HepG2 (cell line): ENCODE data around the gene ALOX15. TPM values are rescaled to one million over a fixed set of nuclear protein-coding genes. Genes with fewer than 3 reads are reported as not detected.
"Not testable (repeated sequence)": the region's sequence is repeated elsewhere in the genome, so short reads cannot be mapped to it uniquely, and the experiment has no call there.

ENCODE experiments used
- ATAC-seq: fragments of 200-7000 bp; cut with Tn5 transposase; 3 replicates; pipeline ENCODE4 v1.9.1; 2020; ENCODE audit warnings: mild to moderate bottlenecking, moderate library complexity
- BruUV-seq: library from RNA; stranded (reverse); fragments of 400-500 nt; replicated peaks from 2 replicates; lab custom pipeline; 2021; lab: Mats Ljungman, UMichigan
- CTCF ChIA-PET: fragments of 300-600 bp; formaldehyde crosslinking; extraction: SDS; loops from one replicate; lab custom pipeline; 2021; ENCODE audit warnings: low total read pairs, inconsistent platforms, low intra/inter-chr PET ratio; lab: Yijun Ruan, JAX
- POLR2A ChIA-PET: fragments of 350-600 bp; sonication (Branson Sonifier 250); formaldehyde crosslinking; loops from one replicate; lab custom pipeline; 2020; ENCODE audit warnings: antibody characterized with exemption, inconsistent platforms; lab: Yijun Ruan, JAX
- DNase-seq: peaks from one replicate; pipeline ENCODE4 v3.0.0-alpha.2; 2015; ENCODE audit warnings: low spot score
- FAIRE-seq: peaks from 3 replicates; lab custom pipeline; 2011; peaks lifted over from hg19 to GRCh38; lab: Jason Lieb, UNC
- H2AFZ ChIP-seq: one replicate; pipeline ENCODE4 v1.6.1; 2011; ENCODE audit warnings: low read length, inconsistent platforms
- H3K27ac ChIP-seq: fragments of 300-600 bp; 3 replicates; pipeline ENCODE4 v1.8.0; 2011; ENCODE audit warnings: mixed run types, mild to moderate bottlenecking, mixed read lengths, low read length, inconsistent platforms; ENCODE audit not compliant: insufficient read depth; ENCODE audit errors: extremely low read length
- H3K27me3 ChIP-seq, 2 experiments: fragments of 200-600 bp in 1 of 2; 2 replicates in 1 of 2; 3 replicates in 1 of 2; pipeline versions ENCODE4 v1.6.0 to v1.8.0; 2011; ENCODE audit warnings: low read length in 2 of 2, mild to moderate bottlenecking in 2 of 2, moderate library complexity in 2 of 2, inconsistent platforms in 1 of 2; ENCODE audit not compliant: insufficient read depth in 2 of 2, control insufficient read depth in 1 of 2
- H3K36me3 ChIP-seq, 2 experiments: fragments of 200-600 bp in 1 of 2; replicated peaks in 1 of 2; 2 replicates in 1 of 2; 3 replicates in 1 of 2; pipeline versions ENCODE4 v1.5.1 to v1.8.0; 2011; ENCODE audit warnings: low read length in 2 of 2, inconsistent platforms in 1 of 2; ENCODE audit not compliant: insufficient read depth in 2 of 2, control insufficient read depth in 1 of 2
- H3K4me1 ChIP-seq: 2 replicates; pipeline ENCODE4 v1.5.1; 2012; ENCODE audit warnings: low read length, inconsistent platforms; ENCODE audit not compliant: insufficient read depth
- H3K4me2 ChIP-seq: 2 replicates; pipeline ENCODE4 v1.6.0; 2011; ENCODE audit warnings: low read depth, low read length, inconsistent platforms
- H3K4me3 ChIP-seq, 3 experiments: fragments of 200-600 bp in 1 of 3; sonication (generic), shearing (Covaris generic) in 1 of 3; replicated peaks in 1 of 3; 2 replicates each; pipeline ENCODE4 v1.5.1; 2011 to 2016; ENCODE audit warnings: low read length in 3 of 3, inconsistent platforms in 2 of 3, low read depth in 2 of 3, mild to moderate bottlenecking in 2 of 3, control low read depth in 1 of 3, mixed read lengths in 1 of 3; ENCODE audit not compliant: insufficient read depth in 1 of 3
- H3K79me2 ChIP-seq: one replicate; pipeline ENCODE4 v1.6.1; 2011; ENCODE audit warnings: low read length, inconsistent platforms; ENCODE audit not compliant: insufficient read depth
- H3K9ac ChIP-seq: 2 replicates; pipeline ENCODE4 v1.6.0; 2011; ENCODE audit warnings: mild to moderate bottlenecking, low read depth, low read length, inconsistent platforms; ENCODE audit not compliant: insufficient read depth
- H3K9me3 ChIP-seq: 2 replicates; pipeline ENCODE4 v1.5.1; 2012; ENCODE audit warnings: mild to moderate bottlenecking, low read length
- H4K20me1 ChIP-seq: 2 replicates; pipeline ENCODE4 v1.6.0; 2011; ENCODE audit warnings: inconsistent platforms, mild to moderate bottlenecking, low read length, moderate library complexity; ENCODE audit not compliant: insufficient read depth
- BCLAF1 ChIP-seq: fragments of 450-650 bp; IDR thresholded peaks from 2 replicates; pipeline ENCODE4 v1.6.1; 2017; ENCODE audit warnings: mild to moderate bottlenecking
- CHCHD3 ChIP-seq: sonication (generic); formaldehyde crosslinking; IDR thresholded peaks from 2 replicates; pipeline ENCODE4 v1.8.0; 2022; ENCODE audit warnings: mild to moderate bottlenecking, missing genetic modification reagents, moderate library complexity
- ELF4 ChIP-seq: sonication (generic); formaldehyde crosslinking; IDR thresholded peaks from 2 replicates; pipeline ENCODE4 v1.5.0; 2020; ENCODE audit warnings: missing genetic modification reagents, mild to moderate bottlenecking, moderate library complexity, borderline replicate concordance
- FOSL2 ChIP-seq: sonication (generic); formaldehyde crosslinking; IDR thresholded peaks from 2 replicates; pipeline ENCODE4 v1.4.0; 2020; ENCODE audit warnings: missing genetic modification reagents
- HOXA7 ChIP-seq: sonication (generic); formaldehyde crosslinking; IDR thresholded peaks from 2 replicates; pipeline ENCODE4 v1.8.1; 2022; ENCODE audit warnings: mild to moderate bottlenecking, missing genetic modification reagents, moderate library complexity
- KAT7 ChIP-seq: IDR thresholded peaks from 2 replicates; pipeline ENCODE4 v1.6.1; 2018; ENCODE audit warnings: borderline replicate concordance, missing compliant biosample characterization
- NFE2L2 ChIP-seq: fragments of 150-350 bp; IDR thresholded peaks from 2 replicates; pipeline ENCODE4 v1.6.1; 2014; ENCODE audit warnings: low read length
- WGBS: methylation state at CpG from one replicate; pipeline ENCODE4 v1.1.6; 2017; ENCODE audit warnings: low lambda C conversion rate; 5-methylcytosine and 5-hydroxymethylcytosine counted together
- in situ Hi-C: cut with HindIII; loops from 2 replicates; pipeline ENCODE4 v1.10.0; 2017; ENCODE audit warnings: low pct_unique_long_range_greater_than_20kb; ENCODE audit not compliant: extremely low pct_ligation_motif_present
- intact Hi-C: fragments of 100-400 bp; cut with micrococcal nuclease; formaldehyde crosslinking; loops from one replicate; pipeline ENCODE4 v1.10.0; 2022; ENCODE audit not compliant: unreplicated experiment
- polyA plus RNA-seq, 8 experiments: library from polyadenylated mRNA; depleted of rRNA in 3 of 8; stranded (reverse) in 7 of 8; unstranded in 1 of 8; fragments of >200 nt; fragmentation: Illumina TruSeq in 4 of 8; extraction: Trizol in 4 of 8; gene quantifications; 2 replicates each; pipeline versions ENCODE4 v1.2.1 to v1.2.3, GENCODE V29; 2011 to 2016; ENCODE audit warnings: low read depth in 4 of 8, missing spikeins in 1 of 8, mixed read lengths in 1 of 8; ENCODE audit not compliant: insufficient read depth in 1 of 8
- total RNA-seq, 5 experiments: library from RNA; depleted of rRNA; stranded (reverse); fragments of >200 nt; fragmentation: Illumina TruSeq; extraction: Trizol; gene quantifications; 2 replicates each; pipeline ENCODE4 v1.2.3, GENCODE V29; 2016; ENCODE audit warnings: low read depth in 1 of 5

Gene ALOX15
- total and polyA plus RNA-seq, 2 of the 13 experiments (the other 11 are each of a cell fraction or from before 2014, with no cell fraction given), result 0.04 TPM; not detected in 1

- in situ Hi-C loops, H3K27ac ChIP-seq, H3K9me3 ChIP-seq, H3K9ac ChIP-seq, BruUV-seq, H4K20me1 ChIP-seq, DNase-seq, CTCF ChIA-PET, intact Hi-C loops, H3K4me3 ChIP-seq, ATAC-seq, POLR2A ChIA-PET, H2AFZ ChIP-seq, H3K27me3 ChIP-seq, H3K4me2 ChIP-seq, FAIRE-seq: not testable (repeated sequence)
- Histone ChIP-seq H3K79me2 (peaks cover 12% of the 10 kb centered on the region), H3K36me3 (peaks cover 32 to 68% of the 10 kb centered on the region in 2 experiments), H3K4me1 (peaks cover 16% of the 10 kb centered on the region)
- WGBS, result 96% methylated on average over 5 of the region's 5 CpGs
These were observed 42.3 kb upstream of the ALOX15 start for GRCh38 chr17:4683739-4684138.

DNA sequence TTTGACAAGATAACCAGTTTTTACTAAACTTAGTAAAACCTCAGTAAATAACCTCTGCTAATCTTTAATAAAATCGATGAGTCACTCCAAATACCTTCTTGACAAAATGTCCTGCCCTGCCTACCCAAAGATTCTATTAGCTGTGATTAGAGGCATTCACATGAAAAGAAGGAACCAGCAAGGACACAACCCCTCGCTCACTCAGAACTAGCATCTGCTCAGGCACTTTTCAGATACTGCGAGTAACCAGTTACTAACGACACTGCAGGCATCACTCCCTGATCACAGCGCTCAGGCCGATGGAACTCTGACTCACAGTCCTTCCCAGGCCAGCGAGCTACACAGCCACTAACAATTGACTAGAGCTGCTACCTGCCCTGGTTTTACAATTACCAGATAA is 38.2 kb upstream of the ALOX15 start:
- TF ChIP-seq CHCHD3 (CRISPR knock-in tag) (no peak), ELF4 (no peak), FOSL2 (0 out of 2 replicates have a peak, but pooled peaks have one; percentile 17), KAT7 (CRISPR knock-in tag) (no peak), BCLAF1 (no peak), HOXA7 (no peak), NFE2L2 (peak; percentile 52; the same call in 1 of the 2 replicates)
- Histone ChIP-seq H3K27ac (no peak overlapping the region), H3K9ac (no peak overlapping the region), H3K79me2 (no peaks in the 10 kb centered on the region), H3K36me3 (peaks cover 49 to 81% of the 10 kb centered on the region in 2 experiments), H2AFZ (no peak overlapping the region), H4K20me1 (no peaks in the 10 kb centered on the region), H3K9me3 (no peaks in the 10 kb centered on the region), H3K4me3 (no peak overlapping the region), H3K27me3 (no peaks in the 10 kb centered on the region), H3K4me1 (peaks cover 21% of the 10 kb centered on the region), H3K4me2 (no peak overlapping the region)
- ChIA-PET POLR2A (interaction anchor here (1.1 kb wide), 1 partner anchor 42 kb away, joined by 3 read pairs; no protein-coding TSS in a partner anchor), CTCF (interaction anchor here (0.6 kb wide), 1 partner anchor 267 kb away, joined by 3 read pairs; no protein-coding TSS in a partner anchor)
- 85% methylated on average over 7 of the region's 7 CpGs for WGBS
- BruUV-seq, result TSS peak; percentile 29
- intact Hi-C loops (no loop called here), in situ Hi-C loops (no loop called here)
- ATAC-seq, result no peak
- FAIRE-seq, result no peak
- DNase-seq, result no peak
